A673 (cell line): Measurements from ENCODE around the gene KIAA1586.

ENCODE experiments used
- CTCF ChIP-seq: fragments of 300-800, 200-600 bp; sonication (generic); conservative IDR thresholded peaks from 2 replicates; pipeline ENCODE4 v1.5.1; 2017; ENCODE audit warnings: low read depth, mild to moderate bottlenecking, antibody characterized with exemption, low read length, moderate library complexity, mixed read lengths
- EZH2 ChIP-seq: fragments of 200-600 bp; sonication (generic); IDR thresholded peaks from 2 replicates; pipeline ENCODE4 v1.6.1; 2017; ENCODE audit warnings: borderline replicate concordance, low read depth, mild to moderate bottlenecking, mixed read lengths, antibody characterized with exemption, low read length; ENCODE audit not compliant: poor library complexity, severe bottlenecking

- no peak for TF ChIP-seq CTCF
- TF ChIP-seq EZH2 = no peak
Measured at GRCh38 chr6:57017069-57017468, 29.4 kb upstream of the KIAA1586 start.
